Natural killer cell (primary cell): ENCODE measurements around the gene MDH1B. TPM values are rescaled to one million over a fixed set of nuclear protein-coding genes. Genes with fewer than 3 reads are reported as not detected.

Source experiments
- ATAC-seq, 3 donors: fragments of 150-1000 bp in 2 of 3; fragments of 200-7000 bp in 1 of 3; cut with Tn5 transposase; 1 replicate in 1 of 3; 2 replicates in 2 of 3; pipeline ENCODE4 v1.10.0; 2021; ENCODE audit warnings: mild to moderate bottlenecking in 2 of 3, moderate library complexity in 2 of 3
- DNase-seq, 2 donors: peaks; one replicate each; pipeline versions ENCODE4 v3.0.0 to v3.0.0-alpha.2; 2013 to 2021; ENCODE audit warnings: mixed read lengths in 1 of 2
- H3K27ac ChIP-seq: one replicate; pipeline ENCODE4 v1.5.1; 2013; ENCODE audit warnings: mild to moderate bottlenecking, low read length
- H3K27me3 ChIP-seq: one replicate; pipeline ENCODE4 v1.6.1; 2013; ENCODE audit warnings: low read length; ENCODE audit not compliant: control insufficient read depth, insufficient read depth
- H3K36me3 ChIP-seq: one replicate; pipeline ENCODE4 v1.6.1; 2013; ENCODE audit warnings: low read length; ENCODE audit not compliant: control insufficient read depth, insufficient read depth
- H3K4me1 ChIP-seq: one replicate; pipeline ENCODE4 v1.6.1; 2013; ENCODE audit warnings: low read length; ENCODE audit not compliant: control insufficient read depth, insufficient read depth
- H3K4me3 ChIP-seq: one replicate; pipeline ENCODE4 v1.5.1; 2013; ENCODE audit warnings: low read length
- H3K9me3 ChIP-seq: one replicate; pipeline ENCODE4 v1.6.1; 2013; ENCODE audit warnings: low read length; ENCODE audit not compliant: control insufficient read depth, insufficient read depth
- H3K27ac Mint-ChIP-seq, 2 donors: one replicate each; pipeline ENCODE4 v1.8.0; 2022; ENCODE audit warnings: mild to moderate bottlenecking in 2 of 2, mixed read lengths in 2 of 2, moderate library complexity in 1 of 2
- H3K27me3 Mint-ChIP-seq, 2 donors: one replicate each; pipeline ENCODE4 v1.8.0; 2022; ENCODE audit warnings: low read depth in 2 of 2, mixed read lengths in 2 of 2
- H3K36me3 Mint-ChIP-seq: one replicate; pipeline ENCODE4 v1.8.0; 2022; ENCODE audit warnings: mixed read lengths
- H3K4me1 Mint-ChIP-seq, 2 donors: one replicate each; pipeline ENCODE4 v1.8.0; 2022; ENCODE audit warnings: mixed read lengths in 2 of 2
- H3K4me3 Mint-ChIP-seq: one replicate; pipeline ENCODE4 v1.8.0; 2022; ENCODE audit warnings: mild to moderate bottlenecking, moderate library complexity, mixed read lengths
- H3K9me3 Mint-ChIP-seq, 2 donors: one replicate each; pipeline ENCODE4 v1.8.0; 2022; ENCODE audit warnings: mixed read lengths in 2 of 2
- CTCF ChIP-seq: fragments of 200-600 bp; IDR thresholded peaks from one replicate; pipeline ENCODE4 v1.8.0; 2022; ENCODE audit warnings: antibody characterized with exemption
- WGBS: methylation state at CpG from one replicate; pipeline ENCODE4 v1.1.7; 2013; ENCODE audit warnings: missing lambda C conversion rate; ENCODE audit not compliant: insufficient coverage; 5-methylcytosine and 5-hydroxymethylcytosine counted together
- intact Hi-C: fragments of 100-400 bp; cut with micrococcal nuclease; formaldehyde crosslinking; loops from one replicate; pipeline ENCODE4 v1.14.2; 2022
- total RNA-seq, 4 donors: library from RNA; stranded (reverse); fragments of 120-200 nt in 1 of 4; gene quantifications; one replicate each; pipeline versions ENCODE4 v1.2.3 to v1.2.4, GENCODE V29; 2013 to 2022

The MDH1B gene
- total RNA-seq, 3 donors from 2014 or later (not counting 1 experiment from before 2014, with no cell fraction given) = not detected

GRCh38 chr2:206764673-206765241 lies 371 bp downstream of the MDH1B start:
- no peak for TF ChIP-seq CTCF
- DNase-seq (no peak), ATAC-seq (no peak)
- WGBS = 11% methylated on average over 18 of the region's 18 CpGs
- intact Hi-C loops = loop anchor here (1.0 to 5.0 kb wide), 4 partner anchors 16 to 863 kb away; partner anchors contain the start of genes CREB1, KLF7 and METTL21A
- Histone ChIP-seq H3K36me3 (peaks cover 12% of the 10 kb centered on the region), H3K27ac (peak overlapping the region; percentile 86), H3K4me3 (peak overlapping the region; percentile 54), H3K9me3 (no peaks in the 10 kb centered on the region), H3K4me1 (peaks cover 11% of the 10 kb centered on the region), H3K27me3 (peaks cover 2% of the 10 kb centered on the region)
- Mint-ChIP-seq H3K27ac (peak overlapping the region in 1 of 2 donors; percentile 92), H3K4me3 (peak overlapping the region; percentile 91), H3K36me3 (no peaks in the 10 kb centered on the region), H3K4me1 (peaks cover 18 to 22% of the 10 kb centered on the region in 2 donors), H3K27me3 (peaks cover 0 to 2% of the 10 kb centered on the region in 2 donors), H3K9me3 (no peaks in the 10 kb centered on the region)

GRCh38 chr2:206756816-206757215 lies 8.3 kb downstream of the MDH1B start:
- Mint-ChIP-seq H3K36me3 (no peaks in the 10 kb centered on the region), H3K27me3 (peaks cover 16 to 20% of the 10 kb centered on the region in 2 donors), H3K4me1 (no peaks in the 10 kb centered on the region), H3K27ac (no peak overlapping the region), H3K4me3 (no peak overlapping the region), H3K9me3 (no peaks in the 10 kb centered on the region)
- no peak overlapping the region for H3K27ac ChIP-seq
- H3K27me3 ChIP-seq = no peaks in the 10 kb centered on the region
- no peak for DNase-seq
- H3K36me3 ChIP-seq = no peaks in the 10 kb centered on the region
- no peak for TF ChIP-seq CTCF
- no peak overlapping the region for H3K4me3 ChIP-seq
- no peaks in the 10 kb centered on the region for H3K9me3 ChIP-seq
- ATAC-seq = no peak
- no peaks in the 10 kb centered on the region for H3K4me1 ChIP-seq
- WGBS = 80% methylated on average over 1 of the region's 1 CpG
- intact Hi-C loops = no loop called here

- H3K27ac ChIP-seq = no peak overlapping the region
- Mint-ChIP-seq H3K27ac (no peak overlapping the region), H3K4me3 (no peak overlapping the region), H3K4me1 (no peaks in the 10 kb centered on the region), H3K9me3 (no peaks in the 10 kb centered on the region), H3K27me3 (peaks cover 10 to 16% of the 10 kb centered on the region in 2 donors), H3K36me3 (no peaks in the 10 kb centered on the region)
- WGBS = 59% methylated on average over 2 of the region's 2 CpGs
- intact Hi-C loops = no loop called here
- H3K4me1 ChIP-seq = no peaks in the 10 kb centered on the region
- H3K4me3 ChIP-seq = no peak overlapping the region
- no peak for TF ChIP-seq CTCF
- DNase-seq (no peak), ATAC-seq (no peak)
- H3K36me3 ChIP-seq = no peaks in the 10 kb centered on the region
- no peaks in the 10 kb centered on the region for H3K9me3 ChIP-seq
- no peaks in the 10 kb centered on the region for H3K27me3 ChIP-seq
These were observed 24.3 kb downstream of the MDH1B start for GRCh38 chr2:206740800-206741199.

GRCh38 chr2:206739271-206739670 lies 25.9 kb downstream of the MDH1B start:
- TF ChIP-seq CTCF = no peak
- Histone ChIP-seq H3K27ac (no peak overlapping the region), H3K36me3 (no peaks in the 10 kb centered on the region), H3K9me3 (no peaks in the 10 kb centered on the region), H3K4me3 (no peak overlapping the region), H3K27me3 (no peaks in the 10 kb centered on the region), H3K4me1 (no peaks in the 10 kb centered on the region)
- Mint-ChIP-seq H3K27me3 (peaks cover 10 to 14% of the 10 kb centered on the region in 2 donors), H3K9me3 (no peaks in the 10 kb centered on the region), H3K36me3 (no peaks in the 10 kb centered on the region), H3K27ac (no peak overlapping the region), H3K4me3 (no peak overlapping the region), H3K4me1 (no peaks in the 10 kb centered on the region)
- 86% methylated on average over 2 of the region's 2 CpGs for WGBS
- intact Hi-C loops = no loop called here
- ATAC-seq = no peak
- DNase-seq = no peak
